Activated CD8-positive, alpha-beta memory T cell treated with anti-CD3 and anti-CD28 coated beads, Interleukin-2, amount 50 U/mL, for 24 hours (primary cell): ENCODE data around the gene MPRIP.

Experiments
- DNase-seq: peaks from one replicate; pipeline ENCODE4 v3.0.0-alpha.2; 2020; ENCODE audit errors: extremely low read depth

Gene MPRIP

GRCh38 chr17:17028878-17029535 lies 13.2 kb upstream of the MPRIP start:
- DNase-seq: no peak

- DNase-seq: no peak
These were observed 12.3 kb upstream of the MPRIP start for GRCh38 chr17:17029938-17030337.

- no peak for DNase-seq
These were observed 11.6 kb upstream of the MPRIP start for GRCh38 chr17:17030515-17031211.

- DNase-seq: no peak
These were observed 10.0 kb upstream of the MPRIP start for GRCh38 chr17:17032131-17032692.

GRCh38 chr17:17033466-17033865 lies 8.8 kb upstream of the MPRIP start:
- no peak for DNase-seq

GRCh38 chr17:17034026-17034425 lies 8.2 kb upstream of the MPRIP start:
- no peak for DNase-seq

- DNase-seq: no peak
These were observed 7.7 kb upstream of the MPRIP start for GRCh38 chr17:17034496-17035075.

- no peak for DNase-seq
These were observed 6.8 kb upstream of the MPRIP start for GRCh38 chr17:17035490-17035889.

GRCh38 chr17:17035920-17036523 lies 6.2 kb upstream of the MPRIP start:
- no peak for DNase-seq

GRCh38 chr17:17036524-17036998 lies 5.7 kb upstream of the MPRIP start:
- DNase-seq: no peak

- DNase-seq: no peak
These were observed 2.3 kb upstream of the MPRIP start for GRCh38 chr17:17039911-17040310.

GRCh38 chr17:17041018-17041521 lies 1.2 kb upstream of the MPRIP start:
- no peak for DNase-seq

GRCh38 chr17:17041571-17042383 lies 480 bp upstream of the MPRIP start:
- DNase-seq: peak; percentile 91

- no peak for DNase-seq
These were observed 699 bp downstream of the MPRIP start for GRCh38 chr17:17042851-17043460.

GRCh38 chr17:17043461-17044271 lies 1.4 kb downstream of the MPRIP start:
- no peak for DNase-seq

GRCh38 chr17:17044846-17045561 lies 2.7 kb downstream of the MPRIP start:
- DNase-seq: no peak

- DNase-seq: no peak
These were observed 5.8 kb downstream of the MPRIP start for GRCh38 chr17:17048106-17048505.

- DNase-seq: no peak
These were observed 8.4 kb downstream of the MPRIP start for GRCh38 chr17:17050346-17051345.
